Activated CD8-positive, alpha-beta memory T cell treated with anti-CD3 and anti-CD28 coated beads, Interleukin-2, amount 50 U/mL, for 24 hours (primary cell): ENCODE measurements around the gene FSCN2.

Experiments used
- DNase-seq: peaks from one replicate; pipeline ENCODE4 v3.0.0-alpha.2; 2020; ENCODE audit errors: extremely low read depth

The FSCN2 gene

DNA sequence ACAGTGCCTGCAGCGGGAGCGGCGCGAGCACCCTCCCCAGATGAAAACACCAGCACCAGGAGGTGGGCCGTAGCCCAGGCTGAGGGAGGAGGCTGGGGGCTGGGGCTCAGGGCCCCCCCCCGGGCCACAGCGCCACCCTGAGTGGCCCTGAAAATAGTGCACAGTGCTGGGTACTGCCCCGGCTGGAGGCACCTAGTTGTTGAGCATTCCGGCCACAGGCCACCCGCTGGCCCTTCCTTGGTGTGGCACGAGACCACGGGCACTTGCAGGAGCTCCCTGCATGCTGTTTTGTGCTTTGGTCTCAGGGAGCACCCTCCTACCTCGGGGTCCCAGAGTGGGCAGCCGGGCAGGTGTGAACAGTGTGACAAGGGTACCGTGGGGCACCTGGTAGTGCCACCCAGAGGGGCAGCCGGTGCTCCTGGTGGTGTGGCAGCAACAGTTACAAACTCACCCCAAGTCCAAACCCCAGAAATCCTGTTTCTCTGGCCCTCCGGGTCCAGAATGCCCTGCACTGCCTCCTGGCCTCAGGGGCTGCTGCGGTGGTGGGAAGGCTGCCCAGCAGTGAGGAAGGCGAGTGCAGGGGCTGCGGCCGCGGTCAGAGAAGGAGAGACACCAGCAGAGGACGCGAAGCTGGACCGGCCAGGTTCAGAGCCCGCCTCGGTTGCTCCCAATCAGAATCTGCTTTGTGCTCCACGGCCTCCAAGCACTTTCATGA is 11.9 kb downstream of the FSCN2 start:
- no peak for DNase-seq

DNA sequence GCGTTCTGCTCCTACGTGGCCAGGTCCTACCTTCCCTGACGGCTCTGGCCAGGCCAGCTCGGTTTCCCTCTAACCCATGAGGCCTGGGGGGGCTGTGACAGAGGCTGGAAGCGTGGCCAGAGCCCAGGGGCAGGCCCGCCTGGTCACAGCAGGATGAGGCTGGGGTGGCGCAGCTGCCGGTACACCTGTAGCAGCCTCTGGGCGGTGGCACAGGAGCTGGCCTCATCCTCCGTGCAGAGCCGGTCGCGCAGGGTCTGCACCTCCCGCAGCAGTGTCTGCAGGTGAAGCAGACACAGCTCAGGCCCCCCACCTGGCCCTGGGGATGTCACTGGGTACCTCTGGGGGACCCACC is 12.5 kb downstream of the FSCN2 start:
- DNase-seq, result no peak

DNA sequence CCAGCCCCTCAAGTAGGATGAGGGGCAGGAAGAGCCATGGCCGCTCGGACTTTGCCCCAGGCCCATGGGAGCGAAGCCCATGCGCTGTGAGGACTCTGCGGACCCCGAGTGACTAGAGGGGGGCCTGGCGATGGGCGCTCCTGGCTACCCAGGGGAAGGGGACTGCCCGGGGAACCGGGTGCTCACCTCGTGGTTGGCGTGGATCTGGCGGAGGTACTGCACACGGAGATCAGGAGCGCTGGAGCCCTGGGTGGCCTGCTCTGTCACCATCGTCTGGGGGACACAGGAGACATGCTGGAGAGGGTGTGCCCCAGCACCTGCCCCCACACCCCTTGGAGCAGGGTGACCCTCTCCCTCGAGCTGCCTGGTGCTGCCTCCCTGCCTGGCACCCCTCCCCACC is 12.9 kb downstream of the FSCN2 start:
- no peak for DNase-seq

DNA sequence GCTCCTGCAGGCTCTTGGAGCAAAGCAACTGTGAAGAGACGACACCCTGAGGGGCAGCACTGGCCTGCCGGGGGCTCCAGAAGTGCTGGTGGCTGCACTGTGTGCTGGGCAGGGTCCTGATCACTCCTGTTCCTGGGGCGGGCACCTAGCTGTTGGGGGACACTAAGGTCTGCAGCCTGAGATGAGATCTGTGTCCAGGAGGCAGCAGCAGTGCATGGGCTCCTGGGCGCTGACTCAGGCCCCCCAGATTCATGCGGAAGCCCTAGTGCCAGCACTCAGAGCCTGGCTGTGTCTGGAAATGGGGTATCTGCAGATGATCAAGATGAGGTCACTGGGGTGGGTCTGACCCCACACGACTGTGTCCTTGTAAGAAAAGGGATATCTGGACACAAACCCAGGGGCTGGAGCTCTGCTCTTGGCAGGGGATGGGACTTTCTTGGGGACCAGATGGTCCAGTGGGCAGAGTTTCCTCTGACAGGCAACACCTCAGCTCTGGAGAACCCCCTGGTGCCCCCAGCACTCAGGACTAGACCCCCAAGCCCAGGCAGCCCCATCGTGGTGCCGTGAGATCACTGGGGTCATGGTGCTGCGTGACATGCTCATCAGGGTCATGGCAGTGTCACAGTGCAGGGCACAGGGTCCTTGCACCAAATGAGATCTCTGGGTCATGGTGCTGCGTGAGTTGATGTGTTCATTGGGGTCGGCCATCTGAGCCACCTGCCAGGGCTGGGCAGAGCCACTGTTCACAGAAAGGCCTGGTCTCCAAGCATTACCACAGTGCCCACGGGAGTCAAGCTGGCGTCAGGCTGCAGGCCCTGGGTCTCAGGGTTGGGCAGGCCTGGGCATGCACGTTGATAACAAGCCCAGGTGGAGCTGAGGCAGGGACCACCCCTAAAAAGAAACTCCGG is 14.5 kb downstream of the FSCN2 start:
- no peak for DNase-seq

DNA sequence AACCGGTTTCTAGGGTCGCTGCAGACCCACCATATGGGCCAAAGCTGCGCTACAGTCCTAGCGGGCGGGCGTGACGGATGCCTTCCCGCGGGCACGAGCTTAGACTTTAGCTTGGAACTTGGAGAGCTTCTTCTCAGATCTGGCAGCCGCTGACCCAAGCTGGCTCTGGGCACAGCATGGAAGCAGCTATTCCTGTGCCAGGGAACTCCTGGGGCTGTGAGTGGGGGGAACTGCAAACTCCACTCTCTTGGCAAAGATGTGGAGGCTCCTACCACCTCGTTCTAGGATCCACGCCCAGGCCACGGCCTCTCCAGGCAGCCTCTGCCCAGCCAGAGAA is 15.1 kb downstream of the FSCN2 start:
- DNase-seq, result no peak

DNA sequence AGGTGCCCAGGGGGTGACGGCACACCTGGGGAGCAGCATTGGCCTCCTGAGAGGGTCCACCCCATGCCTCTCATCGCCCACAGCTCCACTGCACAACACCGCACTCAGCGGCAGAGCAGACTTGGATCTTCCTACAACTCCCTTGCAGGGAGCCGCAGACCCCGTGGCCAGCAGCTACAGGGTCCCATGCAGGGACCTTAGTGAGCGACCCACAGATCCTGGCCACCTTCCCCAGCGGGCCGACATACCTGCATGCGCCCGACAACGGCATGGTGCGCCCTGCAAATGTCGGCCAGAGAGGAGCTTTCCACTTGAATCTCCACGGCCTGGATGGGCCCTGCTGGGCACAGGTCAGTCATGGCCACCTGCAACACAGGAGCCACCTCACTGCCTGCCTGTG is 15.6 kb downstream of the FSCN2 start:
- DNase-seq, result no peak

DNA sequence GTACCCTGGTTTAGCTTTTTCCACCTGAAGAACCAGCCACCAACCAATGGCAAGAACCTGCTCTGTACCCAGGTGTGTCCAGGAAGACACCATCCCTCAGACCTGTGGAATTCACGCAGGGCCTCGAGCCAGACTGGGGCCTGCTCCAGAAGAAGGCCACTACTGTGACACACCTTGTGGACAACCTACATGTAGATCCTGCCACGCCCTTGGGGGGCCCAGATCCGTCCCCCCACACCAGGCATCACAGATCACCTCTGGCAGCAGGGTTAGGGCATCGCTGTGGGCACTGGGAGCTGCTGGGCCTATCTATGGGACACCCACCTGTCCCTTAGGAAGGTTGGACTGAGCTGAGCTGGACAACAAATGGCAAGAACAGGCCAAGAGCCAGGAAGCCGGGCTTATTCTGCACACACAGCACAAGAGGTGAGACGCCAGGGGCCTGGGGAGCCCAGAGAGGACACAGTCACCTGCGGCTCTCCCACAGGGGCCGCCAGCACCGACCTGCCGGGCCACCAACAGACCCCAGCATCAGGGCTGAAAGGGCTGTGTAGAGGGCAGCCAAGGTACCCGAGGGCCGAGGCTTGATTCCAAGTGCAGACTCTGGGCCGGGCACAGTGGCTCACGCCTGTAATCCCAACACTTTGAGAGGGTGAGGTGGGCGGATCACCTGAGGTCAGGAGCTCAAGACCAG is 16.3 kb downstream of the FSCN2 start:
- DNase-seq, result no peak

DNA sequence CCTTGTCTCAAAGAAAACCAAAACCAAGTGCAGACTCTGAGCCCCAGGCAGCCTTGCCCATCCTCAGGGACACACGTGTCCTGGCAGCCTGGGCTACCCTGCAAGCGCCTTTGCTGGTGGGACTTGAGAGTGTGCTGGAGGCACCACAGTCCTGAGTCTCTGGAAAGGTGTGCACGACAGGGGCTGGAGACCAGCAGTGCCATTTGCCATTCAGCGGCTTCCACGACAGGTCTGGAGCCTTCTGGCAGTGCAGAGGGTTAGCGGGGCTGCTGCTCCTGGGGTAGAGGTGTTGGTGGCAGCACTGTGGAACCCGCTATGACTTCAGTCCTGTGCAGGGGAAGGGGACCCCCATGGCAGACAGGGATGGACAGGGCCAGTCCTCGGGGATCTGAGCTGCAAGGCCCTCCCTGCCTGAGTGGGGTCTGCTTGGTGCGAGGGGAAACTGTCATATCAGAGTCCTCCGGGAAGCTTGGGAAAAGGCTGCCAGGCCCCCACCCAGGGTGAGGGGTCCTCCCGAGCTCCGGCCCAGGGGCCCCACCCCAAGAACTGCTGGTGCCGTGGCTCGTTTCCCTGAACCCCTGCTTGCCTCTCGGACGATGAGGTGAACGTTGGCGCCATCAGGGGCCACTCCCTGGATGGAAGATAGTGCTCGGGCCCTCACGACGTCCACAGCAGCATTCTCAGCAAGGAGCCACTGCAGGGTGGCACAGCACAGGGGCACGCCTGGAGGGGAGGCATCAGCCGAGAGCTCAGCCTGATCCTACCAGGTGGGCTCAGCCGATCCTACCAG is 17.2 kb downstream of the FSCN2 start:
- DNase-seq, result no peak

DNA sequence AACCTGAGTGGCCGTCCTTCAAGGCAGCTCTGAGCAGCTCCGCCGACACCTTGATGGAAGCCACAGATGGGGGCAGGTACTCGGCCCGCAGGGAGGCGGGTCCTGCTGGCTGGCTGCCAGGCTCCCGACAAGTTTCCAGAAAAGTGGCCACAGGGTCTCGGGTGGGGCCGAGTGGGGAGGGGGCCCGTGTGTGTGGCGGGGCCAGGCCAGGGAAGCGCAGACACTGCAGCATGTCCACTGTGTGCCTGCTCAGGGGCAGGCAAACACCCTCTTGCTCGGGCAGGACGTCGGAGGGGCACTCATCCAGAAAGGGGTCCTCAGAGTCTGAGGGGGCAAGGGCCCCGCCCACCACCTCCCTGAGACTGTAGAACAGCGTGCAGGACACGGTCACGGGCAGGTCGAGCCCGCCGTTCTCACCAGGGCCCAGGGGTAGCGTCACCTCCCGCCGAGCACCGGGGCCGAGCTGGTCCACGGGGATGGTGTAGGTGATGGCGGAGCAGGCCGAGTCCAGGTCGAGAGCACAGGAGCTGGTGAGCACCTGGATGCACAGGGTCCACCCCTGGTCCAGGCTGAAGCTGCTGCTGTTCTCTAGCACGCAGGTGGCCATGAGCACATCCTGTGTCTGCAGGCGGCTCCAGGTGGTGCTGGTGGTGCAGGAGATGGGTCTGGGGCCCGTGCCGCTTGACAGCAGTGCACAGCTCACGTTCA is 18.9 kb downstream of the FSCN2 start:
- no peak for DNase-seq

DNA sequence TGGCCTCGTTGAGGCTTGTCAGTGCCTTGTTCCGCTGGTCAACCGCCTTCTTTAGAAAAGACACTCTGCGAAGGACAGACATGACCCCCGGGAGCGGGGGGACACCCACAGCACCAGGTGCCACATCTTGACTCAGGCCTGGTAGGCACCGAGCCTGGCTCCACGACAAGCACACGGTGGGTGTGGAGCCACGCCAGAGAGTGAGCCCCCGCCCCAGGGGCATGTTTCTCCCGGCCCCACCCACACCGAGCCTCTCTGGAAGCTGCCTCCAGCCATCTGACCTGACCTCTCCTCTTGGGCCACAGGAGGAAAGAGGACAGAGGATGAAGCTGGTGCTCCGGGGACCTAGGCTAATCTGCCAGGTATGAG is 19.4 kb downstream of the FSCN2 start:
- no peak for DNase-seq

DNA sequence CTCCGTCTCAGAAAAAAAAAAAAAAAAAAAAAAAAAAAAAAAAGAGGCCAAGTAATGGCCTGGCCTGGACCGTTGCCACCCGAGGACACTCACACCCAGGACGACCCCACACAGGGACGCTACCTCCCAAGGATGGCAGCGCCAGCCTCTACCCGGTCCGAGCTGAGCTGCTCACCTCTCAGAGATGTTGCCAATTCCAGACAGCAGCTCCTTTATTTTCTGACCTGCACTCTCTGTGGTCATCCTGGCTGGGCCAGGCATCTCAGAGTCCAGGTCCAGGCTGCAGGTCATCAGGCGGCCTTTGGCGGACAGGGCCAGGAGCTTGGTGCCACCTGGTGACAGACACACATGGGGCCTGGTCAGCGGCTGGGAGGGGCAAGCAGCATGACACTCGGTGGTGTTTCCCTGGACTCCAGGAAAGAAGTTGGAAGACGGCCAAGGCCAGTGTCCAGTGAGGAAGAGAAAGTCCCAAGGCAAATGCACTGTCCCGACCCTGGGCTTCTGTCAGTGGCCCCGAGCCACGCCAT is 20.9 kb downstream of the FSCN2 start:
- DNase-seq, result no peak

DNA sequence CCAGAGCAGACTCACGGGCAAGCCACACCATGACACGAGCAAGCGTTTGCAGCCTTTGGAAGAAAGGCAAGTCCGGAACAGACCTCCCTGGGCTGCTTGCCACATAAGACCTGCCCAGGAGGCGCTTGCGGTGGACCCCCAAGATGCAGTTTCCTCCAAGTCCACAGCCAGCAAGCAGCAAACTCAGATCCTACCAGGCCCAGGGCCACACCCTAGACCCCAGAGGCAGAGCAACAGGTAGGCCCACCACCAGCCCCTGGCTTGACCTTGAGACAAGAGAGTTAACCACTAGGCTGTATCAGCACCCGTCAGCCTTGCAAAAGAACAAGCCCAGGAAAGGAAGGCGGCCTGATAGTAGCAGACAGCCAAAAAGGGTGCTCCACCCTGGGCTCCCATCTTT is 21.6 kb downstream of the FSCN2 start:
- DNase-seq, result no peak

DNA sequence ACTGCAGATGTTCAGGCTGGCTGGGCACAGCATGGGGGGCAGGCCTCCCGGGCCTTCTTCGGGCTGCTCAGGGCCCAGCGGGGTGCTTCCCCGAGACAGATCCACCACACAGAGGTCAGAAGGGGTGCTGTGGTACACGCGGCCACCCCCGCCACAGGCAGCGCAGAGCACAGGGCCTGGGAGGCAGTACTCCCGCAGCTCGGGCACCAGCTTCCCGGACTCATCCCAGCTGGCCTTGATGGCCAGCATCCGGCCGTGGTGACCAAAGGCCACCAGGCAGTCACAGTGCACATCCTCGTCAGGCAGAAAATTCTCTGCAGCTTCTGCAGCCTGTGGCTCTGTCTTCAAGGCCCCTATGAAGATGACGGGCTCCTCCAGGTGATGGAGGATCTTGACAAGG is 22.1 kb downstream of the FSCN2 start:
- DNase-seq, result no peak

DNA sequence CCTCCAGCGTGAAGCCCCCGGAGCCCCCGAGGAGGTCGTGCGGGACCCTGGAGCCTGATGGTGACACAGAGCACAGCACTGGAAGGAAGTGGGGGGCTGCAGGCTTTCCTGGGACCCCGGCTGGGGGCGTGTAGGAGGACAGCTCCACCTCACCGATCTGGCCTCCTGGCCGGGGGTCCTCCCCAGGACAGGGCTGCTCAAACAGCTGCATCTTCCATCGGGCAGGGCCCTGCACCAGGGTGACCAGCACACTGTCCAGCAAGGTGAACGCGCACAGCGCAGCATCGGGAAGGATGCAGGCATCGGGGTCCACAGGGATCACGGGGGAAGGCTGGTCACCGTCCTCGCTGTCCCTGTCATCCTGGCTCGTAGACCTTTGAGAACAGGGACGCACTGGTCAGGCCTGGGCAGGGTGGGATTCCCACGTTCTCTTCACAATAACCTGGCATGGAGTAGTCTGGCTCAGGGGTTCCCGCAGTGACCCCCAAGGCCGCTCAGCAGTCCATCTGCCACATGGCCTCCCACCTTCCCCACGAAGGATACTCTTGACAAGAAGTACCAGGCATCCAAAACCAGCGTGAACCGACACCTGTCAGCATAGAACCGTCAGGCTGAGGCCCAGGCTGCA is 22.8 kb downstream of the FSCN2 start:
- DNase-seq, result no peak

DNA sequence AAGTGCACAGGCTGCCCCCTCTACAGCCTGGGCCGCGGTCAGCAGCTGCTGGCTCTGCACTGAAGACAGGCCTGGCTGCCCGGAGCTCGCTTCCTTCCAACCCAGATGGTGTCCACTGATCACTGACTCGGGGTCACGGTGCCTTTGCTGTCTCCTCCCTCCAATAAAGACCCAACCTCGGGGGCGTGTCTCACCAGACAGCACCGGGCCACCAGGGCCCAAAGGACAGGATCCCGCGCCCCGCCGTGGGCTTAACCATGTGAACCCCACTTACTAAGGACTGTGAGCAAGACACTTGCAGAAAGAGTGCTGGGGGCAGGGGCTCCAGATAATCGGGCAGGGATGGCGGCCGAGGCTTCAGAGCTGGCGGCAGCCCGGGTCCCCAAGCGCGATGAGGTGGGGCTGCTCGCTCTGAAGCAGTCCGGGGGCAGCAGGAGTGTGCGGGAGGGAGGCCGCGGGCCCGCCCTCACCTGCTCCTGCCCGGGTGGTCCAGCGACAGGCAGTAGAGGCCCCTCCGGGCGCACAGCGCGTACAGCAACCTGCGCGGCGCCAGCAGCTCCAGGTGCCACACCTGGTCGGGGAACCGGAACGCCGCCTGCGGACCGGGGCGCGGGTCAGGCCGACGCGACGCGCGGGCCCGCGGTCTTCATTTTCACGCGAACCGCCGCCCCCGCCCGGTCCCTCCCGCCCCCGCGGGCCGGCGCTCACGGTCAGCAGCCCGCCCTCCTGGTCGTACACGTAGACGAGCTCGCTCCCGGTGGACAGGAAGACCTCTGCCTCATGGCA is 23.5 kb downstream of the FSCN2 start:
- DNase-seq, result no peak

DNA sequence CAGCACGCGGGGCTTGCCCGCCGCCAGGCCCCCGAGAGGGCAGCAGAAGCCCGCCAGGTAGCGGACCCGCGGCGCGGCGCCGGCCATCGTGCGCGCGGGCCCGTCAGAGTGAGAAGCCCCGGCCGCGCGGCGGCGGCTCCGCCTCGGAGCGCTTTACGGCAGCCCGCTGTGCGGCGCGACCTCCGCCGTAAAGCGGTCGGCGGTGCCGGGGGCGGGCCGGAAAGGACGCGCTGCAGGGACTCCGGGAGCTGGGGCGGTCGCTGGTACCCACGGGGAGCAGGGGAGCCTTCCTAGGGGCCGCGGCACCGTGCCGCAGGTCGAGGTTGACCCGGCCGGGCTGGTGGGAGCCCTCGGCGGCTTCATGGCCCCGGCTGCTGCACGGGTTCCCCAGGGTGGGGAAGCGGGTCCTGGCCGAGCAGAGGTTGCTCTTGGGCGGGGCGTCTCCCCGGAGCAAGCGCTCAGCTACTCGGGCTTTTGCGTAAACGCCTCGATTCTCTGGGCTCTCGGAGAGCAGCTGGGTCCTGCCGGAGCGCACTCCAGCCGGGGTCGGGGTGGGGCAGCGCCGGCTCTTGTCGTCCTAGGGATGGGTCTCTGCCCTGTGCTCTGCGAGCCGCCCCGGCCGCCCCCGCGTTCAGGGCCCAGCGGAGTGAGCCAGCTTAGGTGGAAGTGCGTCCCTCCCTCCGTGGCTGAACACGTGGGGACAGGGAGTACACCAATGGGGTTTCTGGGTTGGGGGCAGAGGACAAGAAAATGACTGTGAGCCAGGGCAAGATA is 24.3 kb downstream of the FSCN2 start, which contains the start of gene FAAP100:
Gene FAAP100 (minus strand): TSS at position 110 of the 774 bp plus-strand sequence. CDS start 23 bp downstream, at position 87.
- peak; percentile 38 for DNase-seq

DNA sequence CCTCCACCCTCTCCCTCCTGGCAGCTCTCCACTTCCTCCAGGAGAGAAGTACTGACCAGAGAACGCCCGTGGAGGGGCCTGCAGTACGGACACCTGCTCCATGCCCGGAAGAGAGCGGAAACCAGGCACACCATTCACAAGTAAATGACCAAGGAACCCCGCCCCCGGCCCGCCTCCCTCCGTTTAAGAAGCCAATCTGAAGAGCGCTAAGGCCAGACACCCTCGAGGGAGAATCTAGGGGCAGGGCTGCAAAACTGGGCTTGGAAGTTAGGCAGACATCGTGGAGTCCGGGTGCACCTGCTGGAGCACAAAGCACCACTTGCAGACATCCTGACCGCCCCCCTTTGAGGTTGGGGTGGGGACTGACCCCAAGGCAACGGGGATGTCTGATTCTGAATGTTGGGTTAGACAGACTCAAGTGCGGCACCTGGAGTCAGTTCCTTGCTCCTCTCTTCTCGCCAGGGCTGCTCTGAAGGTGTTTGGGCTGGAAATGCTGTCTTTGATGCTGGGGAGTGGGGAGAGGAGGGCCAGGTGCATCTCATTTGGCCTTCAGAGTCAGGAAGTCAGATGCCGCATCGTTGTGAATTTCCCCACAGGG is 24.9 kb downstream of the FSCN2 start:
- peak; percentile 57 for DNase-seq

DNA sequence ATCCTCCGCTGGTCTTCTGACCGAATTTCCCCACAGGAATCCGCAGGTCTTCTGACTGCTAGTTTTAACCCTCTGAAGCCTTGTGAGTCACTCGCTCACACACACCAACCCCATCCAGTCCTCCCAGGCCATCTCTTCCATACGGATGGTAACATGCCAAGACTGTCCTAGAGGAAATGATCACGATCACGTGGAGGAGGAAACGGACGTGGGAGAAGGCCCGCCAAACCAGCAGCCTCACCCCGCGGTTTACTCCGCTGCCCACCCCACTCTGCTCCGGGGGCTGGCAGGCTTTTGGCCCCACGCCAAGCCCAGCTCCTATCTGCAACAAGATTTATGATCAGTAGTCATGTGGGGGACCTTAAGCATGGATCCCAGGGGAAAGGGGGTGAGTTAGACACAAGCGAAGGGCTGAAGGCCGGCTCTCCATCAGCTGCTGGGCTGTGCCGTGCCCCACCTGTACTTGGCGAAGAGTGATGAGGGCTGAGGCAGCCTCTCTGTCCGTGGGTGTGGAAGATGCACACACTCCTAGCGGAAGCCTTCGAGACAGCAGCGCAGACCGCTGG is 25.5 kb downstream of the FSCN2 start:
- no peak for DNase-seq
